Natural killer cell (primary cell): ENCODE results near the gene TMX3. TPM values are rescaled to one million over a fixed set of nuclear protein-coding genes. Genes with fewer than 3 reads are reported as not detected.

Source experiments
- ATAC-seq, 3 donors: fragments of 150-1000 bp in 2 of 3; fragments of 200-7000 bp in 1 of 3; cut with Tn5 transposase; 1 replicate in 1 of 3; 2 replicates in 2 of 3; pipeline ENCODE4 v1.10.0; 2021; ENCODE audit warnings: mild to moderate bottlenecking in 2 of 3, moderate library complexity in 2 of 3
- DNase-seq, 2 donors: peaks; one replicate each; pipeline versions ENCODE4 v3.0.0 to v3.0.0-alpha.2; 2013 to 2021; ENCODE audit warnings: mixed read lengths in 1 of 2
- H3K27ac ChIP-seq: one replicate; pipeline ENCODE4 v1.5.1; 2013; ENCODE audit warnings: mild to moderate bottlenecking, low read length
- H3K27me3 ChIP-seq: one replicate; pipeline ENCODE4 v1.6.1; 2013; ENCODE audit warnings: low read length; ENCODE audit not compliant: control insufficient read depth, insufficient read depth
- H3K36me3 ChIP-seq: one replicate; pipeline ENCODE4 v1.6.1; 2013; ENCODE audit warnings: low read length; ENCODE audit not compliant: control insufficient read depth, insufficient read depth
- H3K4me1 ChIP-seq: one replicate; pipeline ENCODE4 v1.6.1; 2013; ENCODE audit warnings: low read length; ENCODE audit not compliant: control insufficient read depth, insufficient read depth
- H3K4me3 ChIP-seq: one replicate; pipeline ENCODE4 v1.5.1; 2013; ENCODE audit warnings: low read length
- H3K9me3 ChIP-seq: one replicate; pipeline ENCODE4 v1.6.1; 2013; ENCODE audit warnings: low read length; ENCODE audit not compliant: control insufficient read depth, insufficient read depth
- H3K27ac Mint-ChIP-seq, 2 donors: one replicate each; pipeline ENCODE4 v1.8.0; 2022; ENCODE audit warnings: mild to moderate bottlenecking in 2 of 2, mixed read lengths in 2 of 2, moderate library complexity in 1 of 2
- H3K27me3 Mint-ChIP-seq, 2 donors: one replicate each; pipeline ENCODE4 v1.8.0; 2022; ENCODE audit warnings: low read depth in 2 of 2, mixed read lengths in 2 of 2
- H3K36me3 Mint-ChIP-seq: one replicate; pipeline ENCODE4 v1.8.0; 2022; ENCODE audit warnings: mixed read lengths
- H3K4me1 Mint-ChIP-seq, 2 donors: one replicate each; pipeline ENCODE4 v1.8.0; 2022; ENCODE audit warnings: mixed read lengths in 2 of 2
- H3K4me3 Mint-ChIP-seq: one replicate; pipeline ENCODE4 v1.8.0; 2022; ENCODE audit warnings: mild to moderate bottlenecking, moderate library complexity, mixed read lengths
- H3K9me3 Mint-ChIP-seq, 2 donors: one replicate each; pipeline ENCODE4 v1.8.0; 2022; ENCODE audit warnings: mixed read lengths in 2 of 2
- CTCF ChIP-seq: fragments of 200-600 bp; IDR thresholded peaks from one replicate; pipeline ENCODE4 v1.8.0; 2022; ENCODE audit warnings: antibody characterized with exemption
- WGBS: methylation state at CpG from one replicate; pipeline ENCODE4 v1.1.7; 2013; ENCODE audit warnings: missing lambda C conversion rate; ENCODE audit not compliant: insufficient coverage; 5-methylcytosine and 5-hydroxymethylcytosine counted together
- intact Hi-C: fragments of 100-400 bp; cut with micrococcal nuclease; formaldehyde crosslinking; loops from one replicate; pipeline ENCODE4 v1.14.2; 2022
- total RNA-seq, 4 donors: library from RNA; stranded (reverse); fragments of 120-200 nt in 1 of 4; gene quantifications; one replicate each; pipeline versions ENCODE4 v1.2.3 to v1.2.4, GENCODE V29; 2013 to 2022

TMX3 gene
- total RNA-seq, 3 donors from 2014 or later (not counting 1 experiment from before 2014, with no cell fraction given), result 60.2 to 63.9 (median 62.0) TPM

- H3K36me3 ChIP-seq, result peaks cover 42% of the 10 kb centered on the region
- H3K27ac Mint-ChIP-seq, result peak overlapping the region; percentile 51 to 91
- H3K36me3 Mint-ChIP-seq, result peaks cover 6% of the 10 kb centered on the region
- no peaks in the 10 kb centered on the region for H3K27me3 Mint-ChIP-seq
- H3K4me1 ChIP-seq, result peaks cover 4% of the 10 kb centered on the region
- H3K27ac ChIP-seq, result no peak overlapping the region
- DNase-seq (no peak), ATAC-seq (no peak)
- intact Hi-C loops, result loop anchor here (10.0 kb wide), 1 partner anchor 1232 kb away; the partner anchor contains the start of gene CD226
- 74% methylated on average over 4 of the region's 4 CpGs for WGBS
- peak overlapping the region; percentile 79 for H3K4me3 Mint-ChIP-seq
- H3K4me3 ChIP-seq, result no peak overlapping the region
- H3K9me3 ChIP-seq, result no peaks in the 10 kb centered on the region
- no peaks in the 10 kb centered on the region for H3K27me3 ChIP-seq
- no peaks in the 10 kb centered on the region for H3K9me3 Mint-ChIP-seq
- peaks cover 39 to 45% of the 10 kb centered on the region in 2 donors for H3K4me1 Mint-ChIP-seq
- no peak for TF ChIP-seq CTCF
Measured at GRCh38 chr18:68713131-68713530, 1.8 kb downstream of the TMX3 start.

- no peaks in the 10 kb centered on the region for H3K27me3 ChIP-seq
- intact Hi-C loops, result no loop called here
- Mint-ChIP-seq H3K9me3 (no peaks in the 10 kb centered on the region), H3K36me3 (peaks cover 6% of the 10 kb centered on the region), H3K4me3 (no peak overlapping the region), H3K27ac (no peak overlapping the region), H3K27me3 (no peaks in the 10 kb centered on the region), H3K4me1 (peaks cover 24 to 48% of the 10 kb centered on the region in 2 donors)
- H3K4me1 ChIP-seq, result no peaks in the 10 kb centered on the region
- no peak overlapping the region for H3K4me3 ChIP-seq
- H3K9me3 ChIP-seq, result no peaks in the 10 kb centered on the region
- H3K36me3 ChIP-seq, result peaks cover 77% of the 10 kb centered on the region
- 86% methylated on average over 1 of the region's 2 CpGs for WGBS
- no peak for ATAC-seq
- DNase-seq, result no peak
- TF ChIP-seq CTCF, result no peak
- no peak overlapping the region for H3K27ac ChIP-seq
Measured at GRCh38 chr18:68707646-68708045, 7.3 kb downstream of the TMX3 start.

- Mint-ChIP-seq H3K4me3 (no peak overlapping the region), H3K27me3 (no peaks in the 10 kb centered on the region), H3K4me1 (peaks cover 31 to 47% of the 10 kb centered on the region in 2 donors), H3K36me3 (peaks cover 6% of the 10 kb centered on the region), H3K9me3 (no peaks in the 10 kb centered on the region), H3K27ac (peak overlapping the region in 1 of 2 donors; percentile 71)
- no peak for DNase-seq
- TF ChIP-seq CTCF, result no peak
- Histone ChIP-seq H3K36me3 (peaks cover 63% of the 10 kb centered on the region), H3K4me1 (no peaks in the 10 kb centered on the region), H3K27me3 (no peaks in the 10 kb centered on the region), H3K27ac (no peak overlapping the region), H3K4me3 (no peak overlapping the region), H3K9me3 (no peaks in the 10 kb centered on the region)
- intact Hi-C loops, result no loop called here
- no CpG with 5 or more reads among the region's 1 CpG for WGBS
- no peak for ATAC-seq
Measured at GRCh38 chr18:68705119-68705518, 9.8 kb downstream of the TMX3 start.

GRCh38 chr18:68703326-68703725 is 11.6 kb downstream of the TMX3 start:
- no peak for TF ChIP-seq CTCF
- Histone ChIP-seq H3K27me3 (no peaks in the 10 kb centered on the region), H3K4me3 (no peak overlapping the region), H3K27ac (no peak overlapping the region), H3K9me3 (no peaks in the 10 kb centered on the region), H3K36me3 (peaks cover 48% of the 10 kb centered on the region), H3K4me1 (no peaks in the 10 kb centered on the region)
- H3K36me3 Mint-ChIP-seq, result peaks cover under 1% of the 10 kb centered on the region
- WGBS, result 71% methylated on average over 3 of the region's 3 CpGs
- H3K27ac Mint-ChIP-seq, result peak overlapping the region in 1 of 2 donors; percentile 34
- H3K9me3 Mint-ChIP-seq, result no peaks in the 10 kb centered on the region
- peaks cover 26 to 35% of the 10 kb centered on the region in 2 donors for H3K4me1 Mint-ChIP-seq
- no peaks in the 10 kb centered on the region for H3K27me3 Mint-ChIP-seq
- ATAC-seq (no peak), DNase-seq (no peak)
- H3K4me3 Mint-ChIP-seq, result no peak overlapping the region
- intact Hi-C loops, result no loop called here
